Hepatocyte (in vitro differentiated cells): ENCODE results near the gene PHLPP1. TPM values are rescaled to one million over a fixed set of nuclear protein-coding genes. Genes with fewer than 3 reads are reported as not detected.

Experiments
- DNase-seq: peaks from one replicate; pipeline ENCODE4 v3.0.0-alpha.2; 2016; ENCODE audit warnings: low spot score
- H2AFZ ChIP-seq: fragments of 200-600 bp; sonication (generic); 2 replicates; pipeline ENCODE4 v1.6.0; 2016; ENCODE audit warnings: antibody characterized with exemption, mild to moderate bottlenecking
- H3K27ac ChIP-seq: fragments of 200-600 bp; sonication (generic); 2 replicates; pipeline ENCODE4 v1.5.1; 2016; ENCODE audit warnings: mild to moderate bottlenecking
- H3K27me3 ChIP-seq: fragments of 200-600 bp; sonication (generic); 2 replicates; pipeline ENCODE4 v1.6.1; 2016
- H3K36me3 ChIP-seq: fragments of 200-600 bp; sonication (generic); replicated peaks from 2 replicates; pipeline ENCODE4 v1.5.1; 2016; ENCODE audit warnings: low read depth; ENCODE audit not compliant: insufficient read depth
- H3K4me1 ChIP-seq: fragments of 200-600 bp; sonication (generic); 2 replicates; pipeline ENCODE4 v1.5.1; 2016; ENCODE audit warnings: mild to moderate bottlenecking, moderate library complexity; ENCODE audit not compliant: insufficient read depth
- H3K4me2 ChIP-seq: fragments of 200-600 bp; sonication (generic); 2 replicates; pipeline ENCODE4 v1.6.0; 2016
- H3K4me3 ChIP-seq: fragments of 200-600 bp; sonication (generic); 2 replicates; pipeline ENCODE4 v1.5.1; 2016; ENCODE audit warnings: mild to moderate bottlenecking
- H3K79me2 ChIP-seq: fragments of 200-600 bp; sonication (generic); 2 replicates; pipeline ENCODE4 v1.6.0; 2017; ENCODE audit warnings: mild to moderate bottlenecking
- H3K9me2 ChIP-seq: fragments of 200-600 bp; sonication (generic); replicated peaks from 2 replicates; pipeline ENCODE4 v1.6.0; 2017; ENCODE audit warnings: mild to moderate bottlenecking; ENCODE audit not compliant: insufficient read depth
- H3K9me3 ChIP-seq: fragments of 200-600 bp; sonication (generic); 2 replicates; pipeline ENCODE4 v1.5.1; 2016; ENCODE audit warnings: low read depth, mild to moderate bottlenecking
- H4K20me1 ChIP-seq: fragments of 200-600 bp; sonication (generic); 2 replicates; pipeline ENCODE4 v1.6.0; 2016; ENCODE audit warnings: mild to moderate bottlenecking; ENCODE audit not compliant: insufficient read depth, poor library complexity, severe bottlenecking
- EZH2 ChIP-seq: fragments of 200-600 bp; sonication (generic); IDR thresholded peaks from 2 replicates; pipeline ENCODE4 v1.6.1; 2016; ENCODE audit warnings: antibody characterized with exemption, mild to moderate bottlenecking, borderline replicate concordance
- EZH2phosphoT487 ChIP-seq: fragments of 200-600 bp; sonication (generic); IDR thresholded peaks from one replicate; pipeline ENCODE4 v1.6.1; 2018; ENCODE audit warnings: antibody characterized with exemption, mild to moderate bottlenecking, low read depth, moderate library complexity; ENCODE audit not compliant: unreplicated experiment, severe bottlenecking
- WGBS: methylation state at CpG from one replicate; pipeline ENCODE4 v1.1.6; 2016; ENCODE audit warnings: low lambda C conversion rate; ENCODE audit errors: missing lambda C conversion rate; 5-methylcytosine and 5-hydroxymethylcytosine counted together
- polyA plus RNA-seq: library from polyadenylated mRNA; unstranded; fragments of >200 nt; fragmentation: Nextera tagmentation; extraction: Ambion mirVana; gene quantifications from 2 replicates; pipeline ENCODE4 v1.2.1, GENCODE V29; 2016
- total RNA-seq: library from RNA; depleted of rRNA; stranded (reverse); fragments of >200 nt; gene quantifications from 2 replicates; pipeline ENCODE4 v1.2.3, GENCODE V29; 2014
- TF ChIP-seq, protein P1 (sequence below): fragments of 200-600 bp; sonication (generic); IDR thresholded peaks from 2 replicates; pipeline ENCODE4 v1.5.1; 2016; ENCODE audit warnings: antibody characterized with exemption, mild to moderate bottlenecking; ENCODE audit not compliant: poor library complexity

Gene PHLPP1
- total and polyA plus RNA-seq, 2 experiments from 2014 or later, result 7.3 to 14.3 TPM

DNA sequence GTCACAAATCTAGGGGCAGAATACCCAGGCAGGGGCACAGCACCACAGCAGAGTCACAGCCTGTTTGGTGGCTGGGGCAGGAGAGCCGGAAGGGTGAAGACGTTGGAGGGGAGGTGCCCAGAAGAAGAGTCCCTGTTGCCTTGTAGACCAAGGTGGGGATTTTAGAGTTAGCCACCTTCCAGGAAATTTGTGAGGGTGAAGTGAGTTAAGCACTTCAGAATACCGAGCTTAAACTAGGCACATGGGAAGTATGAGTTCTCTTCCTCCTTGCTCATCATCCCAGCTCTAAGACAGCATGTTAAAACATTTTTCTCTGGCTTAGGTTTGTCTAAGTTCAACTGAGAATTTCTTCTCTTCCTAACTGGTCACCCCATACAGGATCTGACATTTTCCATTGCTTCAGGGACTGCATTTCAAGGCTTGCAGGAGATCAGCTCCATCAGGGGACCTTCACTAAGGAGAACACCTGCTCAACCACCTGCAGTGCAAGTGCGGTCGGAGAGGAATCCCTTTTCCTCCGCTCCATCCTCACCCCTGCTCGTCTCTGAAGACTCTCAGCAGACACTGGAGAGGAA is 26.5 kb upstream of the PHLPP1 start:
- Histone ChIP-seq H3K27ac (no peak overlapping the region), H3K9me2 (no peaks in the 10 kb centered on the region), H2AFZ (no peak overlapping the region), H3K9me3 (no peaks in the 10 kb centered on the region), H3K4me2 (no peak overlapping the region), H3K79me2 (no peaks in the 10 kb centered on the region), H3K4me1 (no peaks in the 10 kb centered on the region), H4K20me1 (no peaks in the 10 kb centered on the region), H3K36me3 (no peaks in the 10 kb centered on the region), H3K4me3 (no peak overlapping the region), H3K27me3 (no peaks in the 10 kb centered on the region)
- WGBS, result 93% methylated on average over 7 of the region's 7 CpGs
- TF ChIP-seq EZH2phosphoT487, result no peak
- TF ChIP-seq, protein P1, sequence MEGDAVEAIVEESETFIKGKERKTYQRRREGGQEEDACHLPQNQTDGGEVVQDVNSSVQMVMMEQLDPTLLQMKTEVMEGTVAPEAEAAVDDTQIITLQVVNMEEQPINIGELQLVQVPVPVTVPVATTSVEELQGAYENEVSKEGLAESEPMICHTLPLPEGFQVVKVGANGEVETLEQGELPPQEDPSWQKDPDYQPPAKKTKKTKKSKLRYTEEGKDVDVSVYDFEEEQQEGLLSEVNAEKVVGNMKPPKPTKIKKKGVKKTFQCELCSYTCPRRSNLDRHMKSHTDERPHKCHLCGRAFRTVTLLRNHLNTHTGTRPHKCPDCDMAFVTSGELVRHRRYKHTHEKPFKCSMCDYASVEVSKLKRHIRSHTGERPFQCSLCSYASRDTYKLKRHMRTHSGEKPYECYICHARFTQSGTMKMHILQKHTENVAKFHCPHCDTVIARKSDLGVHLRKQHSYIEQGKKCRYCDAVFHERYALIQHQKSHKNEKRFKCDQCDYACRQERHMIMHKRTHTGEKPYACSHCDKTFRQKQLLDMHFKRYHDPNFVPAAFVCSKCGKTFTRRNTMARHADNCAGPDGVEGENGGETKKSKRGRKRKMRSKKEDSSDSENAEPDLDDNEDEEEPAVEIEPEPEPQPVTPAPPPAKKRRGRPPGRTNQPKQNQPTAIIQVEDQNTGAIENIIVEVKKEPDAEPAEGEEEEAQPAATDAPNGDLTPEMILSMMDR, result no peak
- no peak for TF ChIP-seq EZH2
- DNase-seq, result no peak

DNA sequence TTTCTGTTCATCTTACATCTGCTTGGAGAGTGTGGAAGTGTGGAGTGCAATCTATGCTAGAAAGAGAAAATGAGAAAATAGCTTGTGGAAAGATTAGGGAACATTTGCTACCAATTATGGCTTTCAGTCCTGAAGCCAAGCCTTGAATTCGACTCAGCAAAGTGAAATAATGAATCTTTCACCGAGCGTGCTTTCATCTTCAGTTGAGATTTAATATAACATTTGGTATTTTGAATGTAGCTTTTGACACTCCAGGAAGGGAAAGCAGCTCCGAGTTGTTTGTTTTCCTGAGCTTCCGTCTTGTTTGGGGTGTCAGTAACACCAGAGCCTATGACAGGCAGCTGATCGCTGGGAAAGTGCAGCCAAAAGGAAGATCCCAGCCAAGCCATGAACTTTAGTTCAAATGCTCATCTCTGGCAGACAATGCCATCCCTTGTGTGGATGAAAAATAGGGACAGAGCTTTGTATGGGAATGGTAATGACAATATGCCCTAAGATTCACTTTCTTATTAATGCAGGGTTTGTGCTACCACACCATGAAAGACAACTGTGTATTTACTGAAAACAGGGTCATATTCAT is 25.0 kb upstream of the PHLPP1 start:
- H3K27me3 ChIP-seq, result no peaks in the 10 kb centered on the region

DNA sequence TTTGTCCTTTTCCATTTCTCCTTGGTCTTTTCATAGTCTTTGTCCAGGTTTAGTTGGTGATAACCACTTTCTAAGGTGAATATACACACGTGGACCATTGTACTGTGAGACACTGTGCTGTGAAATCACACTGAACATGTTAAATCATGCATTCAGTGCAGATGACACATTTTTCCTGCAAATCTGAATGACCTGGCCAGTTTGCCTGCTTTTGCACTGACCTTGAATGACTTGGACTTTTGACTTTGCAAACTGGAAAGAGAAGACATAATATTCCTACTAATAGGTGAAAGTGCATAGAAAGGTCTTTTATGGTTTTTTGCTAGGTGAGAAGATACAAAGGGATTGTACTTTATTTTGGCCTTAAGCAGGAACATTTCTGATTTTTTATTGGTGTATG is 21.7 kb upstream of the PHLPP1 start:
- DNase-seq, result no peak
- Histone ChIP-seq H3K9me2 (no peaks in the 10 kb centered on the region), H2AFZ (no peak overlapping the region), H4K20me1 (no peaks in the 10 kb centered on the region), H3K79me2 (no peaks in the 10 kb centered on the region), H3K27me3 (no peaks in the 10 kb centered on the region), H3K4me1 (no peaks in the 10 kb centered on the region), H3K36me3 (no peaks in the 10 kb centered on the region), H3K27ac (no peak overlapping the region), H3K4me2 (no peak overlapping the region), H3K4me3 (no peak overlapping the region), H3K9me3 (no peaks in the 10 kb centered on the region)
- 75% methylated on average over 1 of the region's 1 CpG for WGBS
- no peak for TF ChIP-seq EZH2
- TF ChIP-seq, protein P1, result no peak
- TF ChIP-seq EZH2phosphoT487, result no peak

More for the DNA sequence above, 25.0 kb upstream of the PHLPP1 start:
- no peaks in the 10 kb centered on the region for H3K4me1 ChIP-seq
- DNase-seq, result no peak
- H3K27ac ChIP-seq, result no peak overlapping the region
- H3K9me2 ChIP-seq, result no peaks in the 10 kb centered on the region
- H2AFZ ChIP-seq, result no peak overlapping the region
- H3K9me3 ChIP-seq, result no peaks in the 10 kb centered on the region
- H3K4me2 ChIP-seq, result no peak overlapping the region
- H3K36me3 ChIP-seq, result no peaks in the 10 kb centered on the region
- H3K79me2 ChIP-seq, result no peaks in the 10 kb centered on the region
- H4K20me1 ChIP-seq, result no peaks in the 10 kb centered on the region
- 66% methylated on average over 6 of the region's 6 CpGs for WGBS
- TF ChIP-seq EZH2phosphoT487 (no peak), EZH2 (no peak)
- TF ChIP-seq, protein P1, result no peak
- H3K4me3 ChIP-seq, result no peak overlapping the region
